Stimulated activated naive CD4-positive, alpha-beta T cell treated with Interleukin-2 at 50 U/mL for 16 hours (primary cell): Measurements from ENCODE around the gene SLC7A11.

ENCODE experiments used
- DNase-seq: peaks from one replicate; lab custom pipeline; 2025; lab: John Stamatoyannopoulos, UW

SLC7A11 gene

DNA sequence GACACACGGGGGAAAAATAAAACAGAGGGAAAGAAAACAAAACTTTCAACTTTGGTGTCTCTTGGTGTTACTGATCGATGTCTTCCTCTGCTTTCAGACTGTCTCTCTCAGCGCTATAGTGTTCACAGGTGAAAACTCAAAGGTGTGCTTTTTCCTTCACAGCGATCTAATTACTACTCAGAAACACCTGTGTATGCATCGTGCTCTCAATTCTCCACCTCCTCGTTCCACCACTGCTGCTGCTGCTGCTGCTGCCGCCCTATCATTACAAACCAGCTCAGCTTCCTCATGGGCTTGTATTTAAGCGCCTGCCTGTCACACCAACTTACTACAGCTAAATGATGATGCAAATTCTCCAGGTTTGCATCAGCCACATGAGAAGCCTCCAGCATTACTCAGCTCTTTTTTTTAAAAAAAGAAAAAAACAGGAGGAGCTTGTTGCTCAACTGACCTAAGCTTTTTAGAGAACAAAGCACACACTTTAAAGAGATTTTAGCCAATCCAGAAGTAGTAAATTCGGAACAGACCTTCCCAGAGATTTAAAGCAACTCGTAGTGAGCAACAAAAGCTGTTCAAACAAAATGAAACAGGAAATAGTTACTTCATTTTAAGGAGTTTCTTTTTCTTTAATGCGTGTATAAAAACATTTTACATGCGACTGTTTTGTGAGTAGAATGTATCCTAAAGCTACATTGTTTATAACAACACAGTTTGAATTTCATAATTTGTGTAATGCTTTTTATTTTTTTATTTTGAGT is at the start of gene SLC7A11:
TSS of gene SLC7A11 (minus strand) at position 274 of the 758 bp plus-strand sequence. CDS start 280 bp downstream, outside the sequence.
- peak; percentile 12 for DNase-seq

DNA sequence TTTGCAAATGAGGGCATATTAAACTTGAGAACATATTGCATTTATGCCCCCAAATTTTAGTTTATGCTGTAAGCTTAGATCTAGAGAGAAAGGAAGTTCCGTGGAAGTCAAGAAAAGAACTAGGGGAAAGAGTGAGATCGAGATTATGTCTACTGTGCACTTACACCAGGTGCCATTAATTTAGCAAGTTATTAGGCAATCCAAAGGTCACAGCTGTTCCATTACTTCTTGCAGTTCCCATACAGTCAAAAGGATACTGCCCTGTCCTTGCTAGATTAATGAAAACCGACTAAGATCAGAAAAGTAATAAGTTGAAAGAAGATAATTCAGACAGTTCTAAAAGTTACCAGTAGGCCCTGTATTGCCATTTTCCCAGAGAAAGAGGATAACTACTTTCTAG is 49.3 kb upstream of the SLC7A11 start:
- DNase-seq, result no peak

DNA sequence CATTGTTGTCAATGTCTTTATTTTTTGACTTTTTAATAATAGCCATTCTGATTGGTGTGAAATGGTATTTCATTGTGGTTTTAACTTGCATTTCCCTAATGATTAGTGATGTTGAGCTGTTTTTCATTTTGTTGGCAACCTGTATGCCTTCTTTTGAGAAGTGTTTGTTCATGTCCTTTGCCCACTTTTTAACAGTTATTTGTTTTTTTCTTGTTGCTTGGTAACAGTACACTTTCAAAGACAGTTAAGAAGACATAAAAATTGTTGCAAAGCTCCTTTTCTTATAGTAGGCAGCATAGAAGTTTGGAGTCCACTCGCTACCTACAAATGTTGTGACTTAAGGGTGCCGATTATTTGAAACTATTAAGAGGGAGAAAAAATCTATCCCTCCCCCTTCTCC is 48.7 kb upstream of the SLC7A11 start:
- no peak for DNase-seq

DNA sequence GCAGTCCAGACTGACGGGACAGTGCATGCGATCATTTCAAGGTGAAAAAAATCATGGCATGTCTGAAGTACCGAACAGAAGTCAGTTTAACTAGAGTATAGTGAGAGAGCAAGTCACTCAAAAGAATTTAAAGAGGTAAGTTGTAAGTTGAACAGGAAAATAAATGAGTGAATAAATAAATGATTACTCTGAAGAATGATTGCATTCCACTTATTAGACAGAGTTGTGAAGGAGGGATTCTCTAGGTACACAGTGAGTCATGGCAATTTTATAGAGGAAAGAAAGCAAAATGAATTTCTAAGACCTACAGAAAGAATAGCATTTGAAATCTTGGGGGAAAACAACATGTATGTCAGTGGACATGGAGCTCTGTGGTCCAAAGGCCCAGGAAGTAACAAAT is 37.1 kb upstream of the SLC7A11 start:
- no peak for DNase-seq

DNA sequence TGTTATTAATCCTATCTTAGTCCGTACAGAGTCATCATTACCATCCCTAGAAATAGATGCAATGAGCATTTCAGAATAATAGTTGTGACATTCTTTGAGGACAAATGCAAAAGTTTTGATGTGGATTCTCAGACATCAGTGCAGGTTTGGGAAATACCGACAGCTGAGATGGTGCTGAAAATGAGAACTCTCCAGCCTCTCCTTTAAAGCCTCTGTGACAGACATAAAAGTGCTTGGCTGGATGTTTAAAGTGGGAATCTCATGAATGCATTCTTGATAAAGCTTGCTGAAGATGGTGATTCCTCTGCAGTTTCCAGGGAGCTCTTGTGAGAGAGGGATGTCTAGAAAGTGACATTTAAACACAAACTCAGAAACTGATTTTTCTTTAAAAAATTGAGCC is 35.0 kb upstream of the SLC7A11 start:
- DNase-seq, result no peak

DNA sequence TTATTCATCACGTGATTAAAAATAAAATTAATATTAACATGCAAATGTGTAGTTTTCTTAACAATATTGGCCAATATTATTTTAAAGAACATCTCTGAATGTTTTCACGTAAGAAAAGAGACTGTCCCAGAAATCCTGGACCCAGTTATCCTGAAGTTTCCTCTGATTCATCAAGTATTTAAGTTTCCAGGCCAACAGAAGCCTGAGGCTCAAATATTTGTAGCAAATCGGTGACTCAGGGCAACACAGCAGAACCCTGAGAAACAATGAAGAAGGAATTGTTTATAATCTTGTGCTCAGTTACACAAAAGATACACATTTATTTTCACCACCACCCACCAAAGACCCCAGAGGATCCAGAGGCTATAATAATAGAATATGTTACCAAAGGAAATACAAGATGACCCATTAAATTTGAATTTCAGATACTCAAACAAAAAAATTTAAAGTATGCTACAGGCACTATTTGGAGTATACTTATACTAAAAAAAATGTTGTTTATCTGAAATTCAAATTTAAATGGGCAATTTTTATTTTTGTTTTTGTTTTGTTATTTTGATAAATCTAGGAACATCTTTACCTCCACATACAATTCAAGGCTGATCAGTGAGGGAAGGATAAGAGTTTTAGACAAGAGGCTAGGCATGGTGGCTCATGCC is 33.9 kb upstream of the SLC7A11 start:
- DNase-seq, result no peak

DNA sequence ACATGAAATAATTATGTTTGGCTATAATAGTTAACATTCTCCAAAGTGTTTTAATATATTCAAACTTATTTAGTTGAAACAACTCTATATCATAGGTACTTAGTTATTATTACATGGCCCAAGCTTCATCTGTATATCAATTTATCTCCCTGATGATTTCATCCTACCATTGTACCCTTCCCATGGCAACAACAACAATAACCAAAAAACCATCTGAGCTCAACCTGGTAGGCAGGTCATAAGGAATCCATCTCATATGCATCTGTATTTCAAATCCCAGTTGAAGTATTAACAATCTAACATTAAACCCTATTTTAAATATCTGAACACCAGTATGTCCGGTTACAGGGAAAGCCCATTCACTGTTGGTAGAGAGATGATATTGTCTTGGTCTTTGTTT is 33.1 kb upstream of the SLC7A11 start:
- DNase-seq, result no peak

DNA sequence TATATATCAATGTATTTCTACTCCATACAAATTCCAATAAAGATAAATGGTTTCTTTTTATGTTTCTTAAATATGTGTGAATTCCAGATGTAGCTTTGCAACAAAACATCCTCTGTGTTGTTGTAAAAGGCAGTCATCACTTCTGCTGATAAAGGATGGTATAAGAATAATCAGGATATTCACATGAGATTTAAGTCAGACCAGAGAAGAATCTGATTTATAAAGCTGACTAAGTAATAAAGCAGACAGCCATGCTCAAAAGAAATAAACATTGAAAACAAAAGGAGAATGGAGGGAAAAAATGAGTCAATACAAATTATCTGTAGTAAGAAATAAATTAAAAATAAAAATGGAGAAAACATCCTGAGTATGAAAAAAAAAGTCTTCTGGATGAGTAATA is 27.0 kb upstream of the SLC7A11 start:
- no peak for DNase-seq

DNA sequence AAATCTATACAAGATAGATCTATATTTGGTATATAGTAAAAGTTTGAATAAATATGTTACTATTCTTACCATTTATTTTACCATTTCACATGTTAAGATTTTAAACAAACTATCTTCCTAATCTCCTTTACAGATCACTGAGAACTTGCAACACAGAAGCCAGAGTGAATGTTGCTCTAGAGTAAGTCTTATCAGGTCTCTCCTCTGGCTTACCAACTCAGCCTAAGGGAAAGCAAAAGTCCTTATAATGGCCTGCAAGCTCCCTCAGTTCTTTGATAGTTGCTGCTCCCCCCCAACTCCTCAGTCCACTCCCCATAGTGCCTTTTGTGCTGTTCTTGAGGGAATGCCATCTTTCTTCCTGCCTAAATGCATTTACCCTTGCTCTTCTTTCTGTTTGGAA is 25.7 kb upstream of the SLC7A11 start:
- no peak for DNase-seq

DNA sequence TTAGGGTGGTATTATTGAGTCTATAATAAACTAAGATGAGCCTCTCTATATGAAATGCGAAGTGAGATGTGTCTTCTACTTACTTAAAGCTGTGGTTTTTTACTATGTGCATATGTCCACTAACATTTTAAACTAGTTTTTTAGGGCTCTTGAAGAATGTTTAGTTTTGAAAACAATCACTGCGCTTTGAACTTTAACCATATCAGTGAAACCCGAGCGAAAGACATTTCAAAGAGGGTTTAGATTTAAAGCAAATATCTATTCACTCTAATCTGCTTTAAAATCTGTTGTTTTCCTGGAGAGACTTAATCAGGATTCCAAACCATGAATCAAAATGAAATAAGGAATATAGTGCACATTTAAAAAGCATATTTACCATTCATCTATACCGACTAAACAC is 24.8 kb upstream of the SLC7A11 start:
- no peak for DNase-seq

DNA sequence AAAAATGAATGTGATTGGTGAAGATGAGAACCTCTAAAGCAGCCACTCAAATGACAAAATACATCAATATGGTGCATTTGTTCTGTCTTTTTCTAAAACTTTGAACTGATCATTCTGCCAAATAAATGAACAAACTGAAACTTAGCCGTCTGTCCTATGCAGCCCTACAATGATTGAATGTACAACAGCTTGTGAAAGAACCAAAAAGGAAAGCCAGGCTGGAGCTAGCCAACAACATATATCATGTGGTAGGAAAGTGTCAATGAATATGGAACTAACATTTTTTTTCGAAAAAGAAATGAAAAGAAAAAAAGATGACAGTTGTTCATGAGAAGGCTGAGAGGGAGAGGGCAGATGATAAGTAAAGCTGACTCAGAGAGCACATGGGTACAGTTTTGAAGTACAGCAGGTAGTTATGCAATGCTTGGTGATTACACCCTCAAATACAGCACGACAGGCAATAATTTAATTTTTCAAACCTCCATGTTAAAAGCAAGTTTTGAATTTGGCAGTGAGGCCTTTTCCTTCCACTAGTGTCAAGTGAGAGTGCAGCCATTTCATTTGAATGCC is 21.2 kb upstream of the SLC7A11 start:
- DNase-seq, result no peak

DNA sequence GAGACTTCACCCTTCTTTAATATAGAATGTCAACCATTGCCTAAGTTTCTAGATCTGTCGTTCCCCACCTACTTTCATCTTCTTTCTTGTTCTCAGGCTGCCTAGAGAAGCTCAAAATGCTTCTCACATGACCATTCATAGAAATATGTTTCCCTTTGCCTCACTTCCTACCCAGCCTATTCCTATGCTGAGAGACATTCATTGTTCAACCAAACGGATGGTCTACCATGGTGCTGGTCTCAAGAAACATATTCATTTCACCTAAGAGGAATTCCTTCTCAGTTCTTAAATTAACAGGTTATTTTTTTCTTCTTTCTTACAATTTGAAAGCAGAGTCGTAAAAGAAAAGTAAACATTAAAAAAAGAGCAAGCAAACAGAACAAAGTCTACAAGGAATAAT is 20.3 kb upstream of the SLC7A11 start:
- DNase-seq, result no peak

DNA sequence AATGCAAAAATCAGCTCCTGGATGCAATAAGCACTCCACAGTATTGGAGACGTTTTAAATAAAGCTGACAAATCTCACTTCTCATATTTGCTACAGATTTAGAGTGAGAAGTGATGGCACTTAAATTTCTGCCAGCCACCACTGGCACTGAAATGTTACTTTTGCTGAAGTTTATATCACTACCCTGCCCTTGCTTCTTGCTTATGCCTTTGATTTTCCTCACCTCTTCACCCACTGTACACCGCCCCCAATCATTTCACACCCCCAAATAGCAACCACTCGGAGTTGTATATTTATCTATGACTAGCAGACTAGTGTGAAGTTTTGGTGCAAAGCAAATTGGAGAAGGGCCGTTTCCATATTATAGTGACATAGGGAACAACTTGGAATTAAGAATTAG is 19.9 kb upstream of the SLC7A11 start:
- no peak for DNase-seq

DNA sequence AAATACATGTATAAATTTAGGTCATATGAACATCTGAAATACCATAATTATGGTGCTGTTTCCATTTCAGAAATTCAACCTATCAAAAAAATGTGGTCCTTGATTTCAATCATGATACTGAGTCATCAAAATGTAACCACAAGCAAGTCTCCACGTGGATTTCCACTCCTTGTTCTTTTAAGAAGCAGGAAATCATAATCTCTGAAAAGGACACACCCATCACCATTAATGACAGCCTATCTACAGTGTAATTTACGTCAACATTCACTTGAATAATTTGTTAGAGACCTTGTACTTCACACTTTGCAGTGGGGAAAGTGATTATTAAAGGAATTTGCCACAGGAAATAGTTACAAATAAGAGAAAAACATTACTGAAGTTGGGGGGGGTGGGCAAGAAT is 17.7 kb upstream of the SLC7A11 start:
- DNase-seq, result no peak

DNA sequence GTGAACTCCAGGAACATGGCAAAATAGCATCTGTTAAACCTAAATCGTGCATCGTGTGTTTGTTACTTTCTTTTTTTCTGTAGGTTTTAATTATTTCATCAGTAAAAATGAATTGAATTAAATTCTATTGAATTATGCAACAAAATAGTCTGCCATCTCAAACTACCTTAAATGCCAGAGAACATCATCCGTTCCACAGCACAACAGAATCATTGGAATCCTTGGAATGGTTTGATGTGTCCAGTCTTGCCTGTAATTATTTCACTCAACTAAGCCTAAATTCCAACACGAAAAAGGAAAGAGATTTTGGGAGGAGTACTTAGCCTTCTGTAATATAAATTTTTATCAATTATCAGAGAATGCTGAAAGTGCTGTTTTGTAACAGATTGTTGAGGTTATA is 17.1 kb upstream of the SLC7A11 start:
- DNase-seq, result no peak

DNA sequence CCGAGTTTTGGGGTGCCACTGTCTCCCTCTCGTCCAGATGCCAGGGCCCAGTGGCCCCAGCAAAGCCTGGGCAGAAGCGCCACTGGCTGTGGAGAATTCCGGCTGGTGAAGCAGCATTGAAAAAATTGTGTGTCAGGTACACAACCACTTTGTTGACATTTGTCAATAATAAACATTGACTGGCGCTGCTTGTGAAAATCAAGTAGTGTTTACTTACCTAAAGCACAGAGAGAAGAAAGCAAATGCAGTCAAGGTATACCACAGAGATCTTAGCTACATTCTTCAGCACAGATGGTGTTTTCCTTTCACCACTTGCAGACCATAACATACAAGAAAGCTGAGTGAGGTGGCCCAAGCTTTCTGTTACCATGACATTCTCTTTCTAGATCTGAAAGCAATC is 14.5 kb upstream of the SLC7A11 start:
- DNase-seq, result no peak

DNA sequence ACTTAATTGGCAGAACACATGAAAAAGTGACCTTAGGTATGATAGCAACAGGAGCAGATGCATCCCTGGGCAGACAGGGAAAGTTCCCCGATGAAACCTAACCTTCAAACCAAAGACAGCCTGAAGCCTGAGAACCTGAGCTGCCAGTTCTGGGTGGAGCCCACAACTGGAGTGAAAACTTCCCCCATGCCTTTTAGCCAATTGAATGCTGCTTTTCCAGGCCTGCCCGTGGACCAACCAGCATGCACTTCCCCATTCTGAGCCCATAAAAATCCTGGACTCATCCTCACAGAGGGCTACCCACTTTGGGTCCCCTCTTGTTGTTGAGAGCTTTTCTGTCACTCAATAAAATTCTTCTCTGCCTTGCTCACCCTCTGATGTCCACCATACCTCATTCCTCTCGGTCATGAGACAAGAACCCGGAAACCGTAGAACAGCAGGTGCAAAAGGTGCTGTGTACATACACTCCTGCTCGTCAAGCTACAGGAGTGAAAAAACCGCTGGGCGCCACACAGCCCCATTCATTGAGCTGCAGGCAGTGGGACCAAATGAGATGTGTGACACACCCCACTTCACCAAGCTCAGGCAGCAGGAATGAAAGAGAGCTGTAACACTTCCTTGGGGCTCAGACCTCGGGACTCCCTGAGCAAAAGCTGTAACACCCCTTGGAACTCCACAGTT is 13.9 kb upstream of the SLC7A11 start:
- no peak for DNase-seq

DNA sequence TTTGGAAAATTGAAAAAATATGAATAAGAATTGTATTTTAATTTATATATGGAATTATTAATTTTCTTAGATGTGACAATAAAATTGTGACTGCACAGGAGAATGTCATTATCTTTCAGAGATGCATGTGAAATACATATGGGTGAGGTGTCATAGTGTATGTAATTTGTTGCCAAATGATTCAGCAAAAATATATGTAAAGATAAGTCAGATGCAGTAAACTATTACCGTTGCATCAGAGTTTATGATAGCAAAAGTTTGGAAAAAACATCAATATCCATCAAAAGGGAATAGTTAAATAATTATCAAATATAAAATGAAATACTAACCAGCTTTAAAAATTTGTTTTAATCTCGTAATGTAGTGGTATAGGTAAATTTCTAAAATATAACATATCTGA is 10.4 kb upstream of the SLC7A11 start:
- no peak for DNase-seq

DNA sequence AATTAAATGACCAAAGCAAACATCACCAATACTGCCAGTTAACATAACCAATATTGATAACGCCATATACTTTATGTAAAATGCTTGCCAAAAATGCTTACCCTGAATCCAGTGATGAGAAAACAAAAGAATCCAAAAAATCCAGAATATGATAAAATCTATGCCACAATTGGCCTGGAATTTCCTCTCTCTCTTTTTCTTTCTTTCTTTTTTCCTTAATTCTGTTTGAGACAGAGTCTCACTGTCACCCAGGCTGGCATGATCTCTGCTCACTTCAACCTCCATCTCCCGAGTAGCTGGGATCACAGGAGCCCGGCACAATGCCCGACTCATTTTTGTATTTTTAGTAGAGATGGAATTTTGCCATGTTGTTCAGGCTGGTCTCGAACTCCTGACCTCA is 9.8 kb upstream of the SLC7A11 start:
- no peak for DNase-seq

DNA sequence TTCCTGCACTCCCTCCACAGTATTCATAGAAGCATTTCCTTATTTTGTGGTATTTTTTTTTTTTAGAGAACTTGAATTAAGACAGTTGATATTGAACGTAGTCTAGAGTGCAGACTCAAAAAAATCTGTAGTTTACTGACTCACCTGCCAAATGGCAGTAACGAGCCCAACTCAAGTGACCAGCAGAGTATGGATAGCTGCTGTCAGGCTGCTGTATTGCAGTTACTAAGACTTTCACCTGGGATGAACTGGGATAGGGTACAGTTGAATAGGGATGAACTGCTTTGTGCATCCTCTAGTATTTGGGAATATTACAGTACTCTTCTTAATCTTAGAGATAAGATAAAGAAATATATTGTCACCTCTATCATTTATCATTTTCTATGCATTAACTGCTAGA is 7.0 kb upstream of the SLC7A11 start:
- DNase-seq, result no peak

DNA sequence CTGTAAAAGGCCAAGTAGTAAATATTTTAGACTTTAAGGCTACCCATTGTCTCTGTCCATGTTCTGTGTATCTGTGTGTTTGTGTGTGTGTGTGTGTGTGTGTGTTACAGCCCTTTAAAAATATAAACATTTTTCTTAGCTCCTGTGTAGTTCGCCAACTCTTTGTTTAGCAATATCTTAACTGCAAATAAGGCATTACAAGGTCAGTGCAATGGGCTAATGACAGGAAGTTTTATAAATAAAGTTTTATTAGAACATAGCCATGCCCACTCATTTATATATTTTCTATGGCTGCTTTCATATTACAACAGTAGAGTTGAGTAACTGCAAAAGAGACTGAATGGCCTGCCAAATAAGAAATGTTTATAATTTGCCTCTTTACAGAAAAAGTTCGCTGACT is 5.9 kb upstream of the SLC7A11 start:
- no peak for DNase-seq

DNA sequence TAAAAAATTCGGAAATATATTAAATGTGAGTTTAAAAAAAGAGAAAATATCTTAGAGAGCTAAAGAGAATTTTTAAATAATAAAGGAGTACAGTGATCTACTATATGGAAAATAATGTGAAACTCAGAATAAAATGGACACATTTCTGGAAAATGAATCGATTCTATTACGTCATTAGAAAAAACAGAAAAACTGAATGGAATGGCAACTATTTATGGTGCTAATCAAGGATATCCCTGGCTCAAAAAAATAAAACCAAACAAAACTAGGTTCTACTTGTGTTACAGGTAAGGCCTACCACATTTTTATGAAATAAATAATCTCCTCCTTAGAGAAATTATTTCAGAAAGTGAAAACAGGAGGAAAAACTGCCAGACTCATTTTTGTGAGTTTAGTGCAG is 5.5 kb upstream of the SLC7A11 start:
- DNase-seq, result no peak

DNA sequence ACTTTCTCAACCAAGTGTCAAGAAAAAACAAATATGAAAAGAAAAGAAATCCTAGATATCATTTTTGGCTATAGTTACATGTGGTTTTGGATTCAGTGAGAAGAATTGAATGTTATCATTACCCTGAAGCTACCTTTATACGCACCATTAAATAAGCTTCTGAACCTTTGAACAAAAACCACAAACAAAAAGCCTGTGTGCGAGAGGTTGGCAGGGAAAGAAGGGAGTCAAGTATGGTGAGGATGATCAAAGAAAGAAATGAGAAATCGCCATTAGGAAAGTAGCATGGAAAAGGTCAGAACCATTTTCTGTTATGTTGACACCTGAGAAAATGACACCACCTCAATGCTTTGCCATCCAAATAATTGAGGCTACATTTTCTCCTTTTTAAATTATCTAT is 1.2 kb upstream of the SLC7A11 start:
- DNase-seq, result no peak
